SJSA1 (cell line): Measurements from ENCODE around the gene CD37. TPM values are rescaled to one million over a fixed set of nuclear protein-coding genes. Genes with fewer than 3 reads are reported as not detected.
"Not testable (repeated sequence)": the region's sequence is repeated elsewhere in the genome, so short reads cannot be mapped to it uniquely, and the experiment has no call there.

ENCODE experiments used
- DNase-seq, 2 experiments: peaks; one replicate each; pipeline ENCODE4 v3.0.0-alpha.2; 2015 to 2020; ENCODE audit warnings: low spot score in 2 of 2, low read depth in 1 of 2
- H3K27ac ChIP-seq: fragments of 250-450 bp; sonication (Bioruptor Pico); 2 replicates; pipeline ENCODE4 v1.5.1; 2020; ENCODE audit warnings: mild to moderate bottlenecking, moderate library complexity
- H3K27me3 ChIP-seq: fragments of 250-450 bp; sonication (Bioruptor Pico); replicated peaks from 2 replicates; pipeline ENCODE4 v1.5.1; 2020; ENCODE audit warnings: mild to moderate bottlenecking, moderate library complexity
- H3K36me3 ChIP-seq: fragments of 250-450 bp; sonication (Bioruptor Pico); 2 replicates; pipeline ENCODE4 v1.5.1; 2020; ENCODE audit warnings: mild to moderate bottlenecking
- H3K4me1 ChIP-seq: fragments of 250-450 bp; sonication (Bioruptor Pico); replicated peaks from 2 replicates; pipeline ENCODE4 v1.6.1; 2021; ENCODE audit warnings: mild to moderate bottlenecking
- H3K4me3 ChIP-seq: fragments of 250-450 bp; sonication (Bioruptor Pico); 2 replicates; pipeline ENCODE4 v1.5.1; 2020; ENCODE audit warnings: mild to moderate bottlenecking
- H3K9me3 ChIP-seq: fragments of 250-450 bp; sonication (Bioruptor Pico); replicated peaks from 2 replicates; pipeline ENCODE4 v1.5.1; 2020; ENCODE audit warnings: mild to moderate bottlenecking
- total RNA-seq: library from RNA; depleted of rRNA; stranded (reverse); fragments of >200 nt; shearing (Covaris generic); gene quantifications from 2 replicates; pipeline ENCODE4 v1.2.3, GENCODE V29; 2014

The CD37 gene
- total RNA-seq, 1 experiment from 2014 or later = not detected

GRCh38 chr19:49315111-49315510 lies 20.1 kb upstream of the CD37 start:
- no peak for DNase-seq
- no peaks in the 10 kb centered on the region for H3K4me1 ChIP-seq
- H3K27ac ChIP-seq = no peak overlapping the region
- H3K9me3 ChIP-seq = no peaks in the 10 kb centered on the region
- no peak overlapping the region for H3K4me3 ChIP-seq
- H3K27me3 ChIP-seq = 0 out of 2 replicates have a peak, but pooled peaks cover 3% of the 10 kb centered on the region
- no peaks in the 10 kb centered on the region for H3K36me3 ChIP-seq

GRCh38 chr19:49316284-49316683 lies 18.9 kb upstream of the CD37 start:
- Histone ChIP-seq H3K27me3 (0 out of 2 replicates have a peak, but pooled peaks cover 3% of the 10 kb centered on the region), H3K4me1 (no peaks in the 10 kb centered on the region), H3K27ac (no peak overlapping the region), H3K4me3 (no peak overlapping the region), H3K9me3 (no peaks in the 10 kb centered on the region), H3K36me3 (no peaks in the 10 kb centered on the region)
- no peak for DNase-seq

DNA sequence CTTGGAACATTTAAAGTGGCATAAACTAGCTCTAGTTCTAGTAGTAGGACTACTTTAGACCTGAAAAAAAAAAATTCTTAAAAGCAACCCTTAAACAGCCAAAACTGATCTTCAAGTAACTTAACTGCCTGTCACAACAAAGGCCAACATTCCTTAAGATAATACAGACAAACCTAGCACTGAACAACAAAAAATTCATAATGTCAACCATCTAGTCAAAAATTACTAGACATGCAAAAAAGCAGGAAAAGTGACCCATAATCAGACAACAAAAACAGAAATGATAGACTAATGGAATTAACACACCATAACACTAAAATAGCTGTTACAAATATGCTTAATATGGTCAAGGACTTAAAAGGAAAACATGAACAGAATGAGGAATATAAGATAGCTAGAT lies 16.9 kb upstream of the CD37 start:
- Histone ChIP-seq H3K36me3 (no peaks in the 10 kb centered on the region), H3K4me3 (no peak overlapping the region), H3K27ac (no peak overlapping the region), H3K4me1 (no peaks in the 10 kb centered on the region), H3K9me3 (no peaks in the 10 kb centered on the region), H3K27me3 (0 out of 2 replicates have a peak, but pooled peaks cover 3% of the 10 kb centered on the region)
- no peak for DNase-seq

- Histone ChIP-seq H3K27ac (no peak within 1 kb of the TSS), H3K9me3 (no peaks in the 10 kb centered on the region), H3K36me3 (no peaks in the 10 kb centered on the region), H3K4me3 (no peak within 1 kb of the TSS), H3K4me1 (no peaks in the 10 kb centered on the region), H3K27me3 (no peaks in the 10 kb centered on the region)
- DNase-seq = peak in 1 of 2 experiments; percentile 34
These were observed 10.2 kb upstream of the CD37 start, which contains the start of gene SLC6A16 for GRCh38 chr19:49324801-49325576. TSS of gene SLC6A16 (minus strand) at chr19:49325191. CDS start at chr19:49311347, 13,844 bp downstream.

DNA sequence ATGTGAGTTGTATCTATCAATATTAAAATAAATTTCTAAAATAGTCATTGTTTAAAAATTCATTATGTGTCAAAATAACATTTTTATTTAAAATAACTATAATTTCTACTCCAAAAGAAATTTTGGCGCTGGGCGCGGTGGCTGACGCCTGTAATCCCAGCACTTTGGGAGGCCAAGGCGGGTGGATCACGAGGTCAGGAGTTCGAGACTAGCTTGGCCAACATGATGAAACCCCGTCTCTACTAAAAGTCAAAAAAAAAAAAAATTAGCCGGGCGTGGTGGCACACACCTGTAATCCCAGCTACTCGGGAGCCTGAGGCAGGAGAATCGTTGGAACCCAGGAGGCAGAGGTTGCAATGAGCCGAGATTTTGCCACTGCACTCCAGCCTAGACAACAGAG lies 9.4 kb upstream of the CD37 start:
- not testable (repeated sequence) for H3K36me3 ChIP-seq, H3K27me3 ChIP-seq, H3K9me3 ChIP-seq, H3K4me1 ChIP-seq, H3K4me3 ChIP-seq, H3K27ac ChIP-seq
- peak in 1 of 2 experiments; percentile 22 for DNase-seq

- H3K4me3 ChIP-seq = no peak overlapping the region
- no peaks in the 10 kb centered on the region for H3K9me3 ChIP-seq
- no peak overlapping the region for H3K27ac ChIP-seq
- no peaks in the 10 kb centered on the region for H3K4me1 ChIP-seq
- H3K27me3 ChIP-seq = no peaks in the 10 kb centered on the region
- DNase-seq = no peak
- H3K36me3 ChIP-seq = no peaks in the 10 kb centered on the region
These were observed 9.0 kb upstream of the CD37 start for GRCh38 chr19:49326165-49326704.

DNA sequence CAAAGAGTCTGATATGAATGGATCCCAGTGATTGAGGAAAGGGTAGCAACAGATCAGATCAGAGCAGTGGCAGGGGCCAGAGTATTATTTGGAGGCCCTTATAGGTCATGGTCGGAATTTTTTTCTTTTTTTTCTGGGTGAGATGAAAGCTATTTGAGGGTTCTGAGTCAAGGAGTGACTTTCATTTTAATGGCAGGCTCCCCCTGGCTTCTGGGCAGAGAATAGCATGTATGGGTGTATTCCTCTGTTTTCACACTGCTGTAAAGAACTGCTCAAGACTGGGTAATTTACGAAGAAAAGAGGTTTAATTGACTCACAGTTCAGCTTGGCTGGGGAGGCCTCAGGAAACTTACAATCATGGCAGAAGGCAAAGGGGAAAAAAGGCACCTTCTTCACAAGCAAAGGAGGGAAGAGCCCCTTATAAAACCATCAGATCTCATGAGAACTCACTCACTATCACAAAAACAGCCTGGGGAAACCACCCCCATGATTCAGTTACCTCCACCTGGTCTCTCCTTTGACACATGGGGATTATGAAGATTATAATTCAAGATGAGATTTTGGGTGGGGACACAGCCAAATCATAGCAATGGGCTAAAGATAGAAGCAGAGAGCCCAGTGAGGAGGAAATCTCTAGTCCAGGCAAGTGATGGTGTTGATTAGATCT lies 7.2 kb upstream of the CD37 start:
- H3K27ac ChIP-seq = no peak overlapping the region
- no peak overlapping the region for H3K4me3 ChIP-seq
- H3K36me3 ChIP-seq = no peaks in the 10 kb centered on the region
- no peaks in the 10 kb centered on the region for H3K27me3 ChIP-seq
- no peaks in the 10 kb centered on the region for H3K9me3 ChIP-seq
- DNase-seq = no peak
- no peaks in the 10 kb centered on the region for H3K4me1 ChIP-seq

- H3K36me3 ChIP-seq = no peaks in the 10 kb centered on the region
- no peak for DNase-seq
These were observed 6.5 kb upstream of the CD37 start for GRCh38 chr19:49328741-49329140.

GRCh38 chr19:49331187-49331586 lies 4.0 kb upstream of the CD37 start:
- not testable (repeated sequence) for H3K27me3 ChIP-seq, H3K4me1 ChIP-seq, H3K4me3 ChIP-seq, H3K36me3 ChIP-seq, H3K9me3 ChIP-seq, DNase-seq, H3K27ac ChIP-seq

More at GRCh38 chr19:49328741-49329140, 6.5 kb upstream of the CD37 start:
- no peaks in the 10 kb centered on the region for H3K27me3 ChIP-seq
- no peak overlapping the region for H3K4me3 ChIP-seq
- H3K9me3 ChIP-seq = no peaks in the 10 kb centered on the region
- H3K4me1 ChIP-seq = no peaks in the 10 kb centered on the region
- H3K27ac ChIP-seq = no peak overlapping the region

DNA sequence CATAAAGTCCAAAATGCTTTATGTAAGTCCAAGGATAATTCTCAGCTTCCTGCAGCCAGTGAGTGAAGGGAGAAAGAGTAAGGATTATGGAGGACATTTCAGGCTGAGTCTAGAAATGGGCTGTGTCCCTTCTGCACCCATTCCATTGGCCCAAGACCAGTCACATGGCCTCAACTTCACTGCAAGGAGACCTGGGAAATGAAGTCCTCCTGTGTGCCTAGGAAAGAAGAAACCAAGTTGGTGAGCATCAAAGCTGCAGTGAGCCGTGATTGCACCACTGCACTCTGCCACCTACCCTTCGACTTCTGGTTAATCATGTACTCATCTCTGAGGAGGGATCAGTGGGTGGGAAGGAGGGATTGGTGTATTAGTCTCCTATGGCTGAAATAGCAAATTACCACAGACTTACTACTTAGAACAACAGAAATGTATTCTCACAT lies 3.6 kb upstream of the CD37 start:
- Histone ChIP-seq H3K4me1 (no peaks in the 10 kb centered on the region), H3K4me3 (no peak overlapping the region), H3K27me3 (no peaks in the 10 kb centered on the region), H3K36me3 (no peaks in the 10 kb centered on the region), H3K9me3 (no peaks in the 10 kb centered on the region), H3K27ac (no peak overlapping the region)
- peak in 1 of 2 experiments; percentile 17 for DNase-seq

- H3K36me3 ChIP-seq, H3K27ac ChIP-seq, DNase-seq, H3K27me3 ChIP-seq, H3K9me3 ChIP-seq, H3K4me1 ChIP-seq, H3K4me3 ChIP-seq: not testable (repeated sequence)
These were observed 2.4 kb upstream of the CD37 start for GRCh38 chr19:49332691-49333417.

DNA sequence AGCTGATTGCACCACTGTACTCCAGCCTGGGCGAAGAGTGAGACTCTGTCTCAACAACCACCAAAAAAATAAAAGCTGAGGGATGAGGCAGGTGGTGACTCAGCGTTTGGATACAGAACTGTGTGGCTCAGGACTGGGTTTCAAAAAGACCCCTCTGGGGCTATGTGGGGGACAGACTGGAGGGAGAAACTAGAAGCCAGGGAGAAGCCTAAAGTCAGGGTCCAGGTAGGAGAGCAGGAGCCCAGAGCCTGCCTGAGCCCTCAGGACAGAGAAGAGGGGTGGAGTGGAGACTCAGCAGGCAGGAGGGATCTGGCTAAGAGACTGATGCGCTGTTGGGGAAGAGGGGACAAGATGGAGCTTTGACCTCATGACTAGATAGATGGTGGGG lies 1.8 kb upstream of the CD37 start:
- Histone ChIP-seq H3K4me3 (no peak overlapping the region), H3K27me3 (no peaks in the 10 kb centered on the region), H3K27ac (no peak overlapping the region), H3K36me3 (no peaks in the 10 kb centered on the region), H3K9me3 (no peaks in the 10 kb centered on the region), H3K4me1 (no peaks in the 10 kb centered on the region)
- no peak for DNase-seq

DNA sequence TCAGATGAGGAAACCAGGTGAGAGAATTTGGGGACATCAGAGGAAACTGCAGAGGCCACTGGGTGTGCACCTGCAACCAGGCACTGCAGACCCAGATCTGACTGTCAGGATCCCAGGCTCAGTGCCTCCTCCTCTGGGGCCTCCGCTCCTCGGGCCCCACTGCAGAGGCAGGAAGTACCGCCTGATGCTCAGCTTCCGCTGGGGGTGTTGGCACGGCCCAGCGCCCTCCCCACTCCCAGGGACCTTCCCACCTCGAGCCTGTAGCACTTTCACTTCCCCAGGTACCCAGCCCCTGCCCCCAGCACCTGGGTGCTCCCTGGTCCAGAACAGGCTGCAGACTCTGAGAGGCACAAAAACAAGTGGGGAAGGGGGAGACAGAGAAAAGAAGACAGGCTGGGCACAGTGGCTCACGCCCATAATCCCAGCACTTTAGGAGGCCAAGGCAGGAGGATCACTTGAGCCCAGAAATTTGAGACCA lies 1.4 kb upstream of the CD37 start:
- H3K4me1 ChIP-seq = no peaks in the 10 kb centered on the region
- no peaks in the 10 kb centered on the region for H3K9me3 ChIP-seq
- H3K27me3 ChIP-seq = no peaks in the 10 kb centered on the region
- H3K4me3 ChIP-seq = no peak overlapping the region
- no peak for DNase-seq
- no peak overlapping the region for H3K27ac ChIP-seq
- H3K36me3 ChIP-seq = no peaks in the 10 kb centered on the region
